T47D (cell line): ENCODE results near the gene CTAG1A.
"Not testable (repeated sequence)": the region's sequence is repeated elsewhere in the genome, so short reads cannot be mapped to it uniquely, and the experiment has no call there.

ENCODE experiments used
- DNase-seq, 2 experiments: peaks; one replicate each; pipeline versions ENCODE4 v3.0.0 to v3.0.0-alpha.2; 2011 to 2012; ENCODE audit warnings: low read depth in 1 of 2, low spot score in 1 of 2
- in situ Hi-C: cut with HindIII; loops from 2 replicates; pipeline ENCODE4 v1.10.0; 2016; ENCODE audit warnings: low sequenced_read_pairs, low pct_unique_long_range_greater_than_20kb

The CTAG1A gene

DNA sequence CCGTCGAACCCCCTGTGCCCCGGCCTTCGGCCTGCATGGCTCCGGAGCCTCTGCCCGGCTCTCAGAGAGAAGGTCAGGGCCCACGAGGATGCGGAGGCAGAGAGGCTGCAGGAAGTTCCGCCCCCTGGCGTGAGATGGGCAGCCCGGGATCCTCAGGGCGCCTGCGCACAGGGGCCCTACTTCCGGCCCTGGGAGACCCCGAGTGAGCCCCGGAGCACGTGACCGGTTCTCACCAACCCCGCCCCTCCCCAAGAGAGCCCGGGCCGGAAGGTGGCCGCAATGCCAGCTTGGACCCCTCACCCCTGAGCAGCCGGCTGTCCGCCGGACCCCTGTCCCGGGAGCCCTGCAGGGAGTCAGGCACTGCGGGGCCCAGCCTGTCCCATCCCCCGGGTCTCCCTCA lies 34.2 kb downstream of the CTAG1A start, which contains the start of gene CTAG1B:
Gene CTAG1B, minus strand, starts transcription at position 101 of the 400 bp plus-strand sequence. Its CDS starts 64 bp downstream, at position 37.
- in situ Hi-C loops, DNase-seq: not testable (repeated sequence)

DNA sequence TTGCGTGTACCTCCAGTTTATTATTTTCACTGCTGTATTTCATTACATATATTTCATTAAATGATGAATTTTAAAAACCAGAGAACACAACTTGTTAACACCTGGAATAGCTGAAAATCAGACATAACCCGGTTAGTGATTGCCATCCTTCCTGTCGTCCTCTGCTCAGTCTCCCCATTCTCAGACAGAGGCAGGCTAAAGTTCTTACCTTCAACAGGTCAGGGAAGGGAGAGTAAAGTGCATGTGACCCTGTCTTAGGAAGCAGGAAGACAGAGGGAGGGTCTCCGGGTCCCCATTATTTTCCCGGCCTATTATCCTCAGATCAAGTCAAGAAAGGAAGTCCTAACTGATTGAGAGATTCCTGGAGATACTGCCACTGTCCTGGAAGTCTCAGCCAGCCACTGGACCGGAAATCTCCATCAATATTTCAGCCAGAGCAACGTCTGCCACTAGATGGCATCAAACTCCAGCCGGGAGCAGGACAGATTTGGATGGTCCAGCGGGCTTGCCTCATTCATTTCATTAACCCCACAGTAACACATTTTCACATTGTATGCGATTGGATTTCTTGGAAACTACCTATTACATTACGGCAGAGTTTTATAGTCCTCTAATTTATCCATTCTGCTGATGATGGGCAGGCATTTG lies 36.0 kb downstream of the CTAG1A start:
- DNase-seq, in situ Hi-C loops: not testable (repeated sequence)

DNA sequence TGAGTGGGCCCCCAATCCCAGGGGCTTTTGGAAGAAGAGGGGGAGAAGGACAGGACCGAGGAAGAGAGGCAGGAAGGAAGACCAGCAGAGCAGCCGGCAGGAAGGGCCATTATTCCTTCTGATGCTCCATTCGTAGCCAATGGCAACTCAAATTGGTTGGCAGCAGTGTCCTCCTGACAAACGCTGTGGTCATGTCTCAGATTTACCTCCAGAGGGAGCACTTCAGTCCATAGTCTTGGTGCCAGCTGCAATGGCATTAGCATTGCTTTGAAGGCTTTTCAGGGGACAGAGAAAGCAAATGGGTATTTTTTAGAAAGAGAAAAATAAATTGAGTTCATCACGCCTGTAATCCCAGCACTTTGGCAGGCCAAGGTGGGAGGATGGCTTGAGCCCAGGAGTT lies 44.0 kb downstream of the CTAG1A start:
- in situ Hi-C loops, DNase-seq: not testable (repeated sequence)

- DNase-seq, in situ Hi-C loops: not testable (repeated sequence)
Observed at GRCh38 chrX:154630949-154631348, 46.0 kb downstream of the CTAG1A start.

GRCh38 chrX:154633661-154634060 lies 48.7 kb downstream of the CTAG1A start:
- in situ Hi-C loops = not testable (repeated sequence)

More at GRCh38 chrX:154633661-154634060, 48.7 kb downstream of the CTAG1A start:
- not testable (repeated sequence) for DNase-seq
